A549 treated with AZD2906 at 1 μM for 4 hours (cell line): ENCODE measurements around the gene FBXO3. TPM values are rescaled to one million over a fixed set of nuclear protein-coding genes. Genes with fewer than 3 reads are reported as not detected.

ENCODE experiments used
- total RNA-seq: library from RNA; stranded (reverse); fragments of 200-300 nt; extraction: Qiagen RNA extraction; gene quantifications from 5 replicates; pipeline ENCODE4 v1.2.3, GENCODE V29; 2022

Gene FBXO3
- total RNA-seq = 22.1 to 30.5 TPM (median 26.5 TPM) in 5 replicates

DNA sequence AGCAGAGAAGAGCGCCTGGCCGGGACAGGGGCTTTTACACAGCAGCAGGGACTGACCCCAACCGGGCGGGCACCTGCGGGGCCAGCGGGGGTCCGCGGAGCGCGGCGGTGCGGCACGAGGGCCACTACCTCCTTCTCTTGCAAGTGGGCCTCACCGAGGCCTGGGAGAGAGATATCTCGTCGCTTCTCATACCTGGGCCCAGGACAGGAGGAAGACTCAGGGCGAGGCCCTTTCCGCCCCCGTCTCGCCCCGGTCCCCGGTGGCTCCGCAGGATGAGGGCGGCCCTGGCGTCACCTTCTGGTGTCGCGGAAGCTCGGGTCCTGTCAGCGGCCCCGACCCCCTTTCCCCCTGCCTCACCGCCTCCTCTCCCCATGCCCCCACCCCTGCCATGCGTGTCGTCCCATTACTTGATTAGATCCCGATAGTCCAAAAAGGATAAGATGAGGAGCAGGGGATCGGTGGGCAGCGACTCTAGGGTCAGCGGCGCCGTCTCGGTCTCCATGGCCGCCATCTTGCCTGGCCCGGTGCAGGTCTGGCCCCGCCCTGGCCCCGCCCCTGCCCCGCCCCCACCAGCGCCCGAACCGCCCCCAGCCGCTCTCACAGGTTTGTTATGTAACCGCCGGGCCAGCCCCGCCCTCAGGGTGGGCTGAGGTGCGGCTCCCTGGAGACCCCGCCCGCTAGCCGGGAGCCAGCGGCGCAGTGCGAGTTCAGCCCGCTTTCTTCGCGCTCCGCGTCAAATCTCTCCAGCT, at the start of gene FBXO3:
TSS of gene FBXO3 (minus strand) at position 534 of the 749 bp plus-strand sequence. CDS start at position 511, 23 bp downstream.

DNA sequence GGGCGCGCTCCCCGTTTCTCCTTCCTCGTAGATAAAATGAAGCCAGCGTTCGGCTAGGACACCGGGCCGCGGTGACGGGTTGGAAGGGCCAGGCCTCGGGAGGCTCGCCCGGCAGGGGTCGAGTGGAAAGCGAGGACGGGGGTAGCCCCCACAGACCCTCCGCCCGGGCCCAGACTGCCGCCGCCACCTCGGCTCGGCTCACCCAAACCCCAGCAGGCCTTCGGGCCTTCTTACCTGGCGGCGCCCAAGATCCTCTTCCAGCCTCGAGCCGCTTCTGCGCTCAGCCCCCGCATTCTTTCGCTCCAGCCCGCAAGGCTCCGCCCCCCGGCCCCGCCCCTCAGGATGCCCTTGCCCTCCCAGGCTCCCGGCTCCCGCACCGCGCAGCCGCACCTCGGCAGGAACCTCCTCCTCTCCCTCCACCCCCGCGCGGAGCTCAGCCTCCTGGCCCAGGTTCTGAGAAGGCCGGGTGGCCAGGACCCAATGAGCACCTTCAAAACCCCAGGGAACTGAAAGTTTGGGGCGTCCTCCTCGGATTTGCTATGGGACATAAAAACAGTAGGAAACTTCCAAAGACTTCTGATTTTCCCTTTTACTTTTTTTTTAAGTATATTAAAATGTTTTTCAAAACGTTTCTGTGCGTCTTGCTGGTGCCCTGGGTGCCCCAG, 38.0 kb downstream of the FBXO3 start, which contains the start of gene CD59:
TSS of gene CD59 (minus strand) at position 276 of the 665 bp plus-strand sequence. CDS start 13,978 bp downstream, outside the sequence.

GRCh38 chr11:33700502-33701271, 73.6 kb downstream of the FBXO3 start, which contains the start of gene C11orf91:
C11orf91 (minus strand) TSS chr11:33700826; CDS start chr11:33700740, 86 bp downstream.

Other genes starting within 250 kb of the FBXO3 start
- gene C11orf91, start 73.7 kb downstream of the FBXO3 start, total RNA-seq = 0.49 to 1.2 TPM (median 1.1 TPM) in 5 replicates
- 836 to 1,023 TPM (median 994 TPM) in 5 replicates for gene CD59, start 38.1 kb downstream of the FBXO3 start, total RNA-seq
- gene LMO2, start 117.6 kb upstream of the FBXO3 start, total RNA-seq = 0.37 to 0.78 TPM (median 0.58 TPM) in 5 replicates